Fibroblast of upper back skin (primary cell): Measurements from ENCODE around the gene AGAP1.

Experiments used
- DNase-seq: peaks from one replicate; pipeline ENCODE4 v3.0.0-alpha.2; 2013

AGAP1 gene

DNA sequence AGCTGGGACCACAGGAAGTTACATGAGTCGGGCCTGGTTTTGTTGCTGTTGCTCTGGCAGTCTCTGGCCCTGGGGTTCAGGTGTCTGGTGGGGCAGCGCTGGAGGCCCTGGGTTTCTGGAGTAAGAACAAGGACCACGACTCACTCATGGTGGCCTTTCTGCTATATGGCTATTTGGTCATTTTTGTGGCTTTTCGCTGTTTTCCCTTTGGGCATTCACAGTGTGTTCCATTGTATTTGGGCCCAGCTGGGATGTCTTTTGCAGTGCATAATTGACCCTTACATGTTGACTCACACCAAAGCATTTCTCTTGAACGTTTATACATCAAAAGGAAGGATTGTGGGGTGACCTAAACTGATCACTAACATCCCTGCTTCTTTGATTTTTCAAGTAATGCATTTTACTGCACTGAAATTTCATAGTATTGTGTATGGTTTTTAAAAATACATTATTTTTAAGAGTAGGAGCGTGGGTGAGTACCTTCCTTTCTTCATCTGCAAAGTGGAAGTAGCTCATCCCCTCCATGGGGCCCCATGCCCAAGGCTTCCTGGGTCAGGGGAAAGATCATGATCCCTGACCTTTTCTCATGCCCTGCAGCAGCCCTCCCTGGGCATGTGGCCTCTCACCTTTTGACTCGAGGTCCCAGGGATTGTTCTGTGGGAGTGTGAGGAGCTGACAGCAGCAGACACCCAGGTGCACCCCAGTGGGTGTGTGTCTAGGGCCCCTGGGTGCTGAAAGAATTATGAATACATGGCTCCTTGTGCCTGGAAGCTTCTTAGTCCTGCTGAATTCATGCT, 225.5 kb downstream of the AGAP1 start:
- DNase-seq: no peak

DNA sequence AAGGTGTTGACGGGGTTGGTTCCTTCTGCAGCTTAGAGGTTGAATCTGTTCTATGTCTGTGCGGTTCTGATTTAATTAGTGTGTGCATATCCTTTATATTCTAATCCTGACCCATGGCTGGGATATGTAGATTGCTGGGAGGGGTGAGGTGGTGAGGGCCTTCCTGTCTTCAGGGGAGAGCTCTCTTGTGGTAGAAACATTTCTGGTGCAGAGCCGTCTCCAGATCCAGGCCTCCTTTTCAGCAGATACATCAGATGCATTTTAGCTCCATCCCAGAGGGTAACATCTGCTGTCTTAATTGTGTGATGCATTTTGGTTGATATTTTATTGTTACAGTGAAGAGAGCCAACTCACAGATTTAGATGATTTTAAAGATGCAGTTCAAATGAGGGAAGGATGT, 227.8 kb downstream of the AGAP1 start:
- DNase-seq: no peak

DNA sequence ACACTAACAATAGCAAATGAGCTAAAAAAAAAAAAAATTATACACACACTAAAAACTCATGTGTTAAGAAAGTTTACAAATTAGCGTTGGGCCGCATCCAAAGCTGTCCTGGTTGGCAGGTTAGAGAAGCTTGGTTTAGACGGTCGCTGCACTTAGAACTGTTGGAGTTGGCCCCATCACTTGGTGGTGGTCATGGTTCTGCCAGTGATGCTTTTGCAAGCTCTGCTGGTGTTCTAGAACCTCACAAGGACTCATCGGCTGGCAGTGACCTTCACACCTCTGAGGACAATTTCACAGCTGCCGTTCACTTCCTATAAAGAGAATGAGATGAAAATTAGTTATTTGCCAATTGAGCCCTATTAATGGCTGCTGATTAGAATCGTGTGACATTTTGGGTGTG, 229.0 kb downstream of the AGAP1 start:
- DNase-seq: no peak

DNA sequence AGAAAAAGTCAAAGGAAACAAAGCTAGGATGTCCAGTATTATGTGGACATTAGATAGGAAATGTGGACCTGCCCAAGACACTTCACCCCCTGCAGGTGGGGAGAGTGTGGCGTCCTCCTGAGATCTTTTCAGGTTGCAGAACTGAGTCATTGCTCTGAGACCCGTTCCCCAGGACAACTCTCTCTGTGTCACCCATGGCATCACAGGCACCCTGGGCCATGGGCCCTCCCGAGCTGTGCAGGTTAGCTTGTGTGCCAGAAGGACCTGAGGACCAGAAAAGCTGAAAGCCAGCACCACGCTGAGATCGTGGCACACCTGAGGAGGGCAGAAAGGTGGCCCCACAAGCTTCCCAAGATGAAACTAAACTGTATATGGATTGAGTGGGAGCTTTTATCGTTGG, 229.5 kb downstream of the AGAP1 start:
- DNase-seq: no peak

DNA sequence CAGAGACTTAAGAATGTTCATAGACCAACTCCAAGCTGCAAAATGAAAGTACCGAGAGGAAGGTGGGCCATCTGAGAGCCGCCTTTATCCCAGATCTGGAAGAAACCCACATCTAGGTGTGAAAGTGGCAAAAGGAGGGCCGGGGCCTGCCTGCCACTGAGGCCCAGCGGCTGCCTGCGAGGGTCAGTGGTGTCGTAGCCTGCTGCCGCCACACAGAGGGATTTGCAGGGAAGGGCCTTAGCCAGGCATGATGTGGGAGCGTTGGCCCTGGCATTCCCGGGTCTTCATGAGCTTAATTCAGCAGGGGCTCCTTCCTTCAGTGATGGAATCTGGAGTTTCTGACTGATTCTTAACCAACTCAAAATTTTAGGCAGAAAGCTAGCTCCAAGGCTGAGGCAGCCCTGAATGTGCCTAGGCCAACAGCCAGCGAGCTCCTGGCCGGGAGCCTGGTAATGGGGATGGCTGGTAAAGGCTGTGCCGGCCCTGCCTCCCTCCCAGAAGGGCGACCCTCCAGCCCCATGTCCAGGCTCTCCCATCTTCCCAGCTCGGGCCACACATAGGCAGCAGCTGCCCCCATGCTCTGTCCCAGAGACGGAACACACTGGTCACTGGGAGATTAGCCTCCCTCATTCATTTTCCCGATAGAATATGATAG, 230.1 kb downstream of the AGAP1 start:
- no peak for DNase-seq

DNA sequence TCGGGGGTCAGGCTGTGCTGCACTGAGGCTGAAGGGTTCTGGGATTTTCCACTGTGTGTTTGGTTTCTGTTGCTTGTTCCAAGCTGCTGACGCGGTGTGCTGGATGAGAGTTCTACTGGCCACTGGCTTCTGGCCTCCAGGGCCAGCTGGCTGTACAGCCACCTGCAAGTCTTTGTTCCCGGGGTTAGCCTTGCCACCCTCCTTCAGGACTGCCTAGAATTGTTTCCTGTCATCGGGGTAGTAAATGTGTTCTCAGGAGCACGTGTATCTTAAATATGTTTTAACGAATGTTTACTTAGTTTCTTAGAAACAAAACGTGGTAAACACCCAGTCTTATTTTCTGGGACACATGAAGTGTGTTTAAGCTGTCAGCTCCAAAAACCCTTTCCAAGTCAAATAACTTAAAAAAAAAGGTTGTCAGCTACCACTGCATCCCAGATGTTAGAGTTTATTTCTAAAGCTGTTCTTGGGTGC, 231.2 kb downstream of the AGAP1 start:
- DNase-seq: no peak

DNA sequence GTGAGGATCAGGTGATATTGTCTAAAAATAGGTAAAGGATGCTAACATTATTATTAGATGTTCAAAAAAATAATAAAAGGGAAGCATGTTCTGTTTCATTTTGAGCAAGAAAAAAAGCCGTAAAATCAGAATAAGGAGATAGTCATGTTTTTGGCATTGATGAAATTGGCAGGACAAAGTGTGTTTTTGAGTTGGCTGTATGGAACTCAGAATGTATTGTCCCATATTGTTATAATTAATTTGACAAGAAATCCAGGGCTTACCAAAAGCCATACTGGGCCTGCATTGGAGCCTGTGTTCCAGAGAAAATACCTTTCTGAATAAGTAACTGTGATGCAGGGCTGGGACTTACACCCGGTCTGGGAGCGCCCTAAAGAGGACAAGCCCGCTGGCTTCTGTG, 232.0 kb downstream of the AGAP1 start:
- DNase-seq: no peak

DNA sequence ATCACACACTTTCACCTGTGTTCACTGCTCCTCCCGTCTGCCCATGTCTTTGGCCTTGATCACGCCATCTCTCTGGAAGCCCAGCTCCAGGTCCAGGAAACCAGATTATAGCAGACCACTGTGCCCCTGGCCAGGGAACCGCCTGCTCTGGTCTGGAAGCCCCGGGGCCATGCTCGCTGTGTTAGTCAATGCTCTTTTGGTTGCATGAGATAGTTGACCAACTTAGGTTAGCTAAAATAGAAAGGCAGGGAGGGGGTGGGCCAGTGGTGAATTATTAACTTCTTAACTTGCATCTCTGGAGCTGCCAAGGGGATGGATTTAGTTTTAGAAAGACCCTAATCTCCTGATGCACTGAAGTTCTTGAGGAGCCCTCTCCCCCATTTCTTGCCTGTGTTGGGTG, 232.7 kb downstream of the AGAP1 start:
- DNase-seq: no peak

DNA sequence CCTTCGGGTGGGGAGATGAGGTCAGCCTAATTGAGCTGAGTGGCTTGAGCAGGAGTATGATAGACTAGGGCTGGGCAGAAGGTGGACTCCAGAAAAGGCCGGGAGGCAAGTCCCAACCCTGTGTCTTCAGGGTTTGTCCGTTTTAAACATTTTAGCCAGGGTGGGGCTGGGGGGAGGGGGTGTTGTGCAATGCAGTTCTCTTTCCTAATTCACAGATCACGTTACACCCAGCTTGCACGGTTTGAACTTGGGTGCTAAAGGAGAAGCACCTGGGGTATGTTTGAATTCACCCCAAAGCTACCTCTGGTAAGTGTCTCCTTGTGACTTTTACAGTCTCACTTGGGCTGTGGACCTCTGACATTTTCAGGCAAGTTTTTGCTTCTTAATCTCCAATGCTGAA, 233.3 kb downstream of the AGAP1 start:
- DNase-seq: no peak

DNA sequence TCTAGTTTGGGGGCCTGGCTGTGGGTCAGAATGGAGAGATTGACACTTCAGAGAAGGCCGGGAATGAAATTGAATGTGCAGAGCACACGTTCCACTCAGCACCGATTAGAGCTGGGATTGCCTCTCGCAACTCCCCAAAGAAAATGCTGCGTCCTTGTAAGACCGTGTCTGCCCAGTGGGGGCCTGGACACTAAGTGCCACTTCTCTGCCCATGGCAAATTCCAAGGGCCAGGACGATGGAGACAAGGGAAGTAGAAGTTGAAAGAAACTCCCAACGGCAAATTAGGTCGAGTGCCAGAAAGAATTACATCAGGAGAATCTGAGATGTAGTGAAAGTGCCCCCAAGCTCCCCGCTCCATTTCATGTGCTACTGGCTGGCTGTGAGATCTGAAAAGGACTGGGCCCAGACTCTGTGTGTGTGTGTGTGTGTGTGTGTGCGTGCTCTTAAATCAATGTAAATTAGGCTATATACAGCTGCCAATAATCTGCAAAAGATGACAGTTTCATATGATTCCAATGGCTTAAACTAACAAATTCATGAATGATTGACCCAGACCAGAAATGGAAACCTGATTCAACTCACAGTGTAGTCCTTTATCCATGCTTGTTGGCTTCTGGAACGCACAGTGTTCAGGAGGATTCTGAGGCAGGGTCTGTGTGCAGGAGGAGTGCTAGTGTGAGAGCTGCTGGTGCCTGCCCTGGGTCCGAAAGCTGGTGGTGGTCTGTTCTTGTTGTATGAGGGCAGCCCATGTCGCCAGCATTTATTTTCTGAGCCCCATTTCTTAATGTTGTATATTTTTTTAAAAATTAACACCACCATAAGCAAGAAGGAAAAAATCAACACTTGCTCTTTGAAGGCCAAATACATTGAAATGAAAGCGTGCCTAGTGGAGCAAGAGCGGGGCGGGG, 234.3 kb downstream of the AGAP1 start:
- DNase-seq: no peak

DNA sequence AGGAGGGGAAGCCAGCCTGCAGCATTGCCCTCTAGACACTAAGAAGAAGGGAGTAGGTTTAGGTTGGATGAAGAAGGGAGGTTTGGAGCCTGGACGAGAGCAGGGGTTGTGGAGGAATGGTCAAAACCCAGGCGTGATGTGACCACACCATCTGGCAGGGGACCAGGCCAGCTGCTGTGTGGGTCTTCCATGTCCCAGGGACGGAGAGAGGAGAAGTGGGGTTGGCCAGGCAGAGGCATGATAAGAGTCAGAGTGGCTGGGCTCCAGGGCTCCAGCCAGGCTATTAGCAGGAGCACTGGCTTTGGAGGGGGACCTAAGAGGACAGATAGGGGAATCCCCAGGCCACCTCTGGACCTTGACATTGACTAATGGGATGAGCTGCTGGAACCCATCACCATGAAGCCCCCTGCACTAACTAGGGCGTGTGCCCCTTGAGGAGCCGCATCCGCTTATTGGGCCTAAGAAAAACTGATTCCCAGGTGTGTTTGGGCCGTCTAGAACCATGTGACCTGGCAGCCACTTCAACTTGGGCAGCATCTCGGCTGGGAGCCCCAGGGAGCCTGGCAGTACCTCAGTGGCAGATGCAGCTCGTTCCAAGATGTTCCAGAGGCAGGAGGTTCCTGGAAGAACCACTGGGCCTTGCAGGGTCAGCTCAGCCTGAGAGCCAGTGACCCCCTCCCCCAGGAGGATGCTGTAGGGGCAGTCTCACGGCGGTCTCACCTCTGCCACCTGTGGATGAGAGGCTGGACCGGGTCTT, 235.1 kb downstream of the AGAP1 start:
- DNase-seq: no peak

DNA sequence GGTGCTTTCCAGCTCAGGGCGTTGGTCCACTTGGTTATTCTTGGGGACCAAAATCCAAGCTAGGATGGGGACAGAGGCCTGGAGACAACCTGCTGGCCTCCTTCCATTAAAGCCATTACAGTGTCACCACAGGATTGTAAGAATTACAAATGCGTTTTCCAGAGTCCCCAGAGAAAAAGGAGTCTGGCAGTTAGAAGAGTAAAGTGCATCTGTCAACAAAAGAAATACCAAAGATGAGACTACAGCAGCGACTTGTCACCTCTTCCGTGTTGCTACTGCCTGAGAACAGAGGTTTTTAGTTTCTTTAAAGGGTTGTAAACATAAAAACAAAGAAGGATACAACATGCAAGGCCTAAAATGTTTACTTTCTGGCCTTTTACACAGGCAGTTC, 235.7 kb downstream of the AGAP1 start:
- DNase-seq: no peak

DNA sequence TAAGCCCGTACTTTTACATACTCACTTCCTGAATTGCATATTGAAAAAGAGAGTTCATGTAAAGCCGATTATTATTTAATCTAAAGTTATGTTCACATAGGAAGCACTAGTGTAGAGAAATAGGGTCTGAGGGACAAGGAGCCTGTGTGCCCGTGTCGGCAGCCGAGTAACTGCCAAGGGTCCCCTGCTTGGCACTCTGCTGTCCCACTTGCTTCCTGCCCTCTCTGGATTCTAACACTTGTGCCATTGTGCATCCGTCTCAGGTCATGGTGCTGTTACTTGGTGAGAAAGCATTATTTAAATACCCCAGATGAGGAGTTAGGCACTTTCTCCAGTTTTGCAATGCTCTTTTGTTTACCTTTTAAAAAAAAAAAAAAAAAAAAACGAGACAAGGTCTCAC, 236.3 kb downstream of the AGAP1 start:
- no peak for DNase-seq

DNA sequence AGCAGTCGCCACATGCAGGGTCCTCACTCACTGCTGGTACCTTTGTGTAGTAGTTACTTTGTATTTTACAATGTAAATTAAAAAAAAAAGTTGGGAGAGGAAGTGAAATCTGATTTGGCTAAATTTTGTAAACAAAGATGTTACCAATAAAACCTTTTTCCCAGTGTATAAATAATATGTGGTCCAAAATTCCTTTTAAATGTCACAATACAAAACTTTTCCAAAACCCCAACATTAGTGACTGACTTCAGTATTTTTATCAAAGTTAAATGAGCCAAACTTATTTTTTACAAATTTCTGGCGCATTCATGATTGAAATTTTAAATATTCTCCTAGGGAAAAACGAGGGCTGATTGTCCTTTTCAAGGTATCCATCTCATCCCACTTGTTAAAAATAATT, 239.9 kb downstream of the AGAP1 start:
- DNase-seq: no peak

DNA sequence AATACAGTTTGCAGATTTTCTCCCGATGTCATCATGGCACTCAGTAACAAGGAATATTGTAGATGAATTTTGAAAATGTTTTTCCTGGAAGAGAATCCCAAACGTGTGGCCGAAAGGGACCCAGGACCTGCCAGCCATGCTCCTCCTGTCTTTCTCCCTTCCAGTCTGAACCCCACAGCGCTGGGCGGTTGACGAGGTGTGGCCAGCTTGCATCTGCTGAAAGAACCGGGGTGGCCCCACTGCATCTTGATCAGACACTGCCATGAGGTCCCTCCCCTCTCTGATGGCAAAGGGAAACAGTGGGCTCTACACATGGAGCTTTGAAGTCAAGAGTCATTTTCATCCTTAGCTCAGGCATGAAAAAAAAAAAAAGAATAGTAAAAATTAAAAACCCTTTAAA, 240.3 kb downstream of the AGAP1 start:
- no peak for DNase-seq

DNA sequence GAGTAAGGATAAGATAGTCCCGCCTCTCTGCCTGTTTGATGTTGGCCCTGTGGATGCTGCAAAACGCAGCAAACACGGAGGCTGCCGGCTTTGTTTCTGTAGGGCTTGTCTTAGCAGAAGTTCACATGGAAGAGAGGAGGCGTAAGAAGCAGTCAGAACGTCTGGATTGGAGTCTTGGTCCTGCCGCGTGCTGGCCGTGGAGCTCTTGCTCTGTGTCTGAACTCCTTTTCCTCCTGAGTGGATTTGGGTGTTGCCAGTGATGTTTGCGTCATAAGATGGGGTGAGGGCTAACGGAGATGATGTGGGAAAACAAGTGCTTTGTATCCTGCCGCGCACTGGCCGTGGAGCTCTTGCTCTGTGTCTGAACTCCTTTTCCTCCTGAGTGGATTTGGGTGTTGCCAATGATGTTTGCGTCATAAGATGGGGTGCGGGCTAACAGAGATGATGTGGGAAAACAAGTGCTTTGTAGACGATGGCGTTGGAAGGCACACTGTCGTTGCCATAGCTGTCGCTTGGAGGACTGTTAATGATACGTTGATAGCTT, 240.9 kb downstream of the AGAP1 start:
- DNase-seq: no peak

DNA sequence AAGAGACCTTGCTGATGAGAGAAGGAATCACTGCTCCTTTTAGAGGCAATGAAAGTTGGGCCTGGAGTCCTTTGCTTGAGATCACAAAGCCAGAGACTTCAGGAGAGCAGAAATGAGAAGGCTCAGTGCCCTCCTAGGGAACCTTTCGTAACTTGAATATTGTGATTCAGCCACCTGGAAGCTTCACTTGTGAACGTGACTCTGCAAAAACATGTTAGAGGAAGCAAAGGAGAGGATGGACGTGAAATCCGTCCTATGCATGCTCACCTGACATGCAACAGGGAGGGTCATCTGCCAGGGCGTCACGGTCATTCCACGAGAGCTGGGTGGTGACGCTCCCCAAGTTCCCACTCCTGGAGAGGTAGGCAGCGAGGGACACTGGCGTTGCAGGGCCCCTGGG, 243.6 kb downstream of the AGAP1 start:
- DNase-seq: no peak

DNA sequence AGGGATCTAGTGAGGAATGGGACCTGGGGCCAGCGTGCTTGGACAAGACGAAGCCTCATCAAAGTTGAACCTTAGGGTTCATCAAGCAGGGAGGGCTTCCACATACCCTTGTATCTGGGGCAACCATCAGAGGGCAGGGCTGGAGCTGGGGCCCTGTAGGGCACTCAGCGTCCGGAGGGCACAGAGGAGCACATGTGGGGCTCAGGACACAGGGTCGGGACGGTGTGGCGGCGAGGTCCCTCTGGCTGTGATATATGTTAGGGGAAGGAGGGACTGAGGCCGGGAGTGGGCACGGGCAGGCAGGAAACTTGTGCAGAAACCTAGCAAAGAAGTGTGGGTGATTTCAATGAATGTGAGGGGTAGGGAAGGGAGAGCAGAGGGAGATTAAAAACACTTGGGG, 244.0 kb downstream of the AGAP1 start:
- DNase-seq: no peak

DNA sequence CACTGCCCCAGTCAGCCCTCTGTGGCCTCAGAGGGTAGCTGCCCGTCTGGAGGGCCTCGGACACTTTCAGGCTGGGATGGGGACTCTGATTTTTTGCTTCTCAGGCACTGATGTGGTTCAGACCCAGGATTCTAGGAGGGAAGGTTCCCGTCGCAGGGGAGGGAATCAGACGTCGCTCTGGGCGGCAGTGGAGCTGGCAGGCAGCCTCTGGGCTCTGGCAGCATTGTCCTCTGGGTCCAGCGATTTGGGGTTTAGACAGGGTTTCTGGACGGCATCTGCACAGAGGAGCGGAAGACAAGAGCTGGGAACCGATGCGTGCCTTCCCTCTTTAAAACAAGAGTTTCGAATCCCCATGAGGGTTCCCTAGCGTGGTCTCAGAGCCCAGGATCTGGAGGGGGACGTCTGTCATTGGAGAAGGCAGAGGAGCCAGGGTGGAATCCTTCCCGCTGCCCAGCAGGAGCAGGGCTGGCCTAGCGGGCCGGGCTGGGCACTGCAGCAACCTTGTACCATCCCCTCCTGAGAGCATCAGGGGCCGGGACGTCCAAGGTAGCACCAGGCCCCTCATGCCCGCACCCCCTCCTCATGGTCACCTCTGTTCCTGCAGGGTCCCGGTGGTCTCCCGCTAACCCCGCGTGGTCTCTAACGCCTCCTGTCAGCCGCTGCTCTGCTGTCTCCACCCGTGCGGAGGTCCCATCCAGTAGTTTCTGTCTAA, 246.0 kb downstream of the AGAP1 start:
- DNase-seq: no peak

DNA sequence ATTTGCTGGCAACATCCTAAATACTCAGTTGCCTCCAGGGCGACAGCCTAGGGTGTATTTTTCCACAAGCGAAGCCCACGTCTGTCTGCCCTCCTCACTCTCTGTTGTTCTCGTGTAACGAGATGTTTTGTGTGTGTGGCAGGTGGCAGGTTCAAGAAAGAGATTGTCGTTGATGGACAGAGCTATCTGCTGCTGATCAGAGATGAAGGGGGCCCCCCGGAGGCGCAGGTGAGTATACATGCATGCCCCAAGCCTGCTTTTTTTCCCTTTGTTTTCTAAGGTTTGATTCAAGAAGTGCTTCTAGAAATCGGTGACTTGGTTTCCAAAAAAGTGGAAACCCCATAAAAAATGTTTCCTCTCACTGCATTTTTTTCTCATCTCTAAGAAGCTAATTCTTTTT, 247.0 kb downstream of the AGAP1 start:
- no peak for DNase-seq

DNA sequence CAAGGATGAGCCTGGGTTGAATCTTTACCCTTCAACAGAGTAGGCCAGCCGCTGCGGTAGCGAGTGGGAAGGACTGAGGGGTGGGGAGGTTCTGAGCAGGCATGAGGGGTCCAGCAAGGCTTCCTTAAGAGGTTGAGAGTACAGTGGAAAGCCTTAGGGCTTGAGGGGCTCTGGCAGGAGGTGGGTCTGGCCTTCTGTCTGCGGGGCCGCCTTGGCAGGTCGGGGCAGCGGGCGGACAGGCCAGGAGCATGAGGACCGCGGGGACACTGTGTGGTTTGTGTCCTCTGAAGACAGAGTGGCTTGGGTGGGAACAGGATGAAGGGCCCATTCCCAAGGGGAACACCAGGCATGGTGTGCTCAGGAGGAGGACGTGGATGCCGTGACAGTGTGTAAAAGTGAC, 250.3 kb downstream of the AGAP1 start:
- no peak for DNase-seq

DNA sequence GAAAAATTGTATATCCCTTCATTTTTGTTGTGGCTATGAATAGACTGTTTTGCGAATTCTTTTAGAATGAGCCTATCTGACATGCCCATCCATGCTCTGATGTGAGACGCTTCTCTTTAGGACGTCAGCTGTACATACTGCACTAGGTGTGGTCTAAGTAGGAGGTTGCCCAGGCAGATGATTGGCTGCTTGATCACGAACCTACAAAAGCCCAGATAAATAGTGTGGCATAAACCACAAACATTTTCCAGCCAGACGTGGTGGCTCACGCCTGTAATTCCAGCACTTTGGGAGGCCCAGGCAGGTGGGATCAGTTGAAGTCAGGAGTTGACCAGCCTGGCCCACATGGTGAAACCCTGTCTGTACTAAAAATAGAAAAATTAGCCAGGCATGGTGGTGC, 251.8 kb downstream of the AGAP1 start:
- peak; percentile 39 for DNase-seq
